NCI-H1105 (cell line): Measurements from ENCODE around the gene USH1C.

Experiments
- DNase-seq: peaks from one replicate; lab custom pipeline; 2025; lab: John Stamatoyannopoulos, UW

The USH1C gene

GRCh38 chr11:17526326-17526725 is 17.9 kb downstream of the USH1C start:
- no peak for DNase-seq

- DNase-seq, result no peak
Observed at GRCh38 chr11:17525570-17525969, 18.6 kb downstream of the USH1C start.

- no peak for DNase-seq
Observed at GRCh38 chr11:17524221-17524620, 20.0 kb downstream of the USH1C start.

- no peak for DNase-seq
Observed at GRCh38 chr11:17522655-17523054, 21.6 kb downstream of the USH1C start.

GRCh38 chr11:17521106-17521900 is 22.9 kb downstream of the USH1C start:
- DNase-seq, result no peak

GRCh38 chr11:17519061-17519885 is 24.9 kb downstream of the USH1C start:
- DNase-seq, result no peak

GRCh38 chr11:17518366-17518765 is 25.9 kb downstream of the USH1C start:
- DNase-seq, result no peak

- no peak for DNase-seq
Observed at GRCh38 chr11:17517186-17517585, 27.0 kb downstream of the USH1C start.

GRCh38 chr11:17516551-17517150 is 27.6 kb downstream of the USH1C start:
- DNase-seq, result no peak

- DNase-seq, result no peak
Observed at GRCh38 chr11:17515443-17516176, 28.6 kb downstream of the USH1C start.

- DNase-seq, result no peak
Observed at GRCh38 chr11:17514476-17514875, 29.7 kb downstream of the USH1C start.

GRCh38 chr11:17513853-17514252 is 30.4 kb downstream of the USH1C start:
- no peak for DNase-seq

- DNase-seq, result no peak
Observed at GRCh38 chr11:17512101-17512500, 32.1 kb downstream of the USH1C start.

- no peak for DNase-seq
Observed at GRCh38 chr11:17511571-17511970, 32.6 kb downstream of the USH1C start.

- no peak for DNase-seq
Observed at GRCh38 chr11:17510507-17511206, 33.6 kb downstream of the USH1C start.

- no peak for DNase-seq
Observed at GRCh38 chr11:17508791-17509190, 35.4 kb downstream of the USH1C start.

GRCh38 chr11:17508306-17508705 is 35.9 kb downstream of the USH1C start:
- no peak for DNase-seq

- no peak for DNase-seq
Observed at GRCh38 chr11:17507773-17508172, 36.4 kb downstream of the USH1C start.

- DNase-seq, result no peak
Observed at GRCh38 chr11:17506942-17507341, 37.3 kb downstream of the USH1C start.

GRCh38 chr11:17506314-17506713 is 37.9 kb downstream of the USH1C start:
- no peak for DNase-seq

GRCh38 chr11:17505146-17505545 is 39.1 kb downstream of the USH1C start:
- DNase-seq, result no peak
